ENCODE results near the gene ATP11A. TPM values are rescaled to one million over a fixed set of nuclear protein-coding genes. Genes with fewer than 3 reads are reported as not detected.

ATP11A gene
- total and polyA plus RNA-seq, 9 of the 15 experiments (the other 6 are each of a cell fraction or from before 2014, with no cell fraction given) = 0.38 to 34.2 (median 4.2) TPM

- no peak for TF ChIP-seq RNF219 (CRISPR knock-in tag; IDR thresholded peaks at IDR 0.05)
- TF ChIP-seq ZKSCAN3 (CRISPR knock-in tag; IDR thresholded peaks at IDR 0.05) = no peak
- no peak for TF ChIP-seq CREB3L1 (IDR thresholded peaks at IDR 0.05; ENCODE audit: borderline replicate concordance, low read depth)
- peak; percentile 52 for TF ChIP-seq CREM (IDR thresholded peaks at IDR 0.05; ENCODE audit: low read depth)
- no peak for TF ChIP-seq ZNF311 (CRISPR knock-in tag; IDR thresholded peaks at IDR 0.05)
- no peak for TF ChIP-seq ATF1 (CRISPR knock-in tag; IDR thresholded peaks at IDR 0.05)
- TF ChIP-seq ATF1 (tag; IDR thresholded peaks at IDR 0.05) = peak; percentile 33; the same call in 1 of the 2 replicates
Observed at GRCh38 chr13:112902101-112902651, 212.3 kb downstream of the ATP11A start (continued).

- no peaks in the 10 kb centered on the region for H3K36me3 ChIP-seq (ENCODE audit: control insufficient read depth, insufficient read depth, low read length)
- no peak overlapping the region for H3K9ac ChIP-seq (ENCODE audit: insufficient read depth in 1 of 2, low read depth in 2 of 2, low read length in 2 of 2)
- peaks cover 0 to 4% of the 10 kb centered on the region in 2 experiments; a peak in 2 of 5 replicates for H3K4me1 ChIP-seq (replicated peaks in 1 of 2; ENCODE audit: control insufficient read depth in 2 of 2, insufficient read depth in 2 of 2, low read length in 2 of 2)
- ChIA-PET CTCF (ENCODE audit: low intra/inter-chr PET ratio) (no interaction called here), POLR2A (no interaction called here)
- in situ Hi-C loops (cut with MboI) (no loop called here), intact Hi-C loops (cut with micrococcal nuclease) (no loop called here)
- no peak for FAIRE-seq
- ATAC-seq = no peak
- H2AFZ ChIP-seq (ENCODE audit: low read depth, low read length) = no peak overlapping the region
- DNase-seq (ENCODE audit: extremely low read depth in 1 of 4, low spot score in 3 of 4) = no peak
- no peaks in the 10 kb centered on the region for H3K79me2 ChIP-seq (ENCODE audit: control insufficient read depth, insufficient read depth, low read length)
- H3K4me2 ChIP-seq (ENCODE audit: insufficient read depth, low read length) = no peak overlapping the region
- peaks cover 4% of the 10 kb centered on the region; the same call in 1 of the 2 replicates for H4K20me1 ChIP-seq (replicated peaks; ENCODE audit: control insufficient read depth, insufficient read depth, low read length)
- H3K4me3 ChIP-seq = no peak overlapping the region
- H3K27me3 ChIP-seq (ENCODE audit: control insufficient read depth in 2 of 2, insufficient read depth in 2 of 2, low read length in 2 of 2) = peaks cover 38 to 87% of the 10 kb centered on the region in 2 experiments; a peak in 4 of 5 replicates
- 0% methylated on average over 2 of the region's 2 CpGs for WGBS (ENCODE audit: insufficient coverage, low coverage, missing lambda C conversion rate)
- no peaks in the 10 kb centered on the region for H3K9me1 ChIP-seq (ENCODE audit: control insufficient read depth, insufficient read depth, low read length)
- H3K9me3 ChIP-seq (replicated peaks; ENCODE audit: control insufficient read depth, insufficient read depth, low read depth, low read length) = no peaks in the 10 kb centered on the region
- TF ChIP-seq NR2C2 (CRISPR knock-in tag; IDR thresholded peaks at IDR 0.05) = no peak
- no peak for TF ChIP-seq NR2C2 (tag; IDR thresholded peaks at IDR 0.05)
- no peak for TF ChIP-seq THRB (CRISPR knock-in tag; conservative IDR thresholded peaks at IDR 0.05)
- no peak for TF ChIP-seq MEIS2 (IDR thresholded peaks at IDR 0.05; ENCODE audit: partially characterized antibody)
- no peak for TF ChIP-seq POLR3G (IDR thresholded peaks at IDR 0.05; ENCODE audit: extremely low read depth, insufficient read length, insufficient replicate concordance)
- no peak for TF ChIP-seq NEUROD1 (IDR thresholded peaks at IDR 0.05; ENCODE audit: borderline replicate concordance, low read depth, low read length, partially characterized antibody)
- no peak for TF ChIP-seq SP1 (CRISPR knock-in tag; IDR thresholded peaks at IDR 0.05)
- no peak for TF ChIP-seq ZEB2 (IDR thresholded peaks at IDR 0.05)
- no peak for TF ChIP-seq ZNF121 (CRISPR knock-in tag; conservative IDR thresholded peaks at IDR 0.05)
- no peak for TF ChIP-seq MTA1 (IDR thresholded peaks at IDR 0.05; ENCODE audit: borderline replicate concordance)
- H3K27ac ChIP-seq (ENCODE audit: extremely low read depth, low read depth, low read length) = no peak overlapping the region
- BruUV-seq (replicated peaks) = no TSS peak
Observed at GRCh38 chr13:112902669-112903068, 212.8 kb downstream of the ATP11A start.
